Activated T-helper 9 cell treated with anti-CD3 and anti-CD28 coated beads, Interleukin-2, amount 50 U/mL, for 16 hours (primary cell): ENCODE results near the gene DPM2.

ENCODE experiments used
- DNase-seq: peaks from one replicate; pipeline ENCODE4 v3.0.0-alpha.2; 2020; ENCODE audit warnings: low read depth

The DPM2 gene

DNA sequence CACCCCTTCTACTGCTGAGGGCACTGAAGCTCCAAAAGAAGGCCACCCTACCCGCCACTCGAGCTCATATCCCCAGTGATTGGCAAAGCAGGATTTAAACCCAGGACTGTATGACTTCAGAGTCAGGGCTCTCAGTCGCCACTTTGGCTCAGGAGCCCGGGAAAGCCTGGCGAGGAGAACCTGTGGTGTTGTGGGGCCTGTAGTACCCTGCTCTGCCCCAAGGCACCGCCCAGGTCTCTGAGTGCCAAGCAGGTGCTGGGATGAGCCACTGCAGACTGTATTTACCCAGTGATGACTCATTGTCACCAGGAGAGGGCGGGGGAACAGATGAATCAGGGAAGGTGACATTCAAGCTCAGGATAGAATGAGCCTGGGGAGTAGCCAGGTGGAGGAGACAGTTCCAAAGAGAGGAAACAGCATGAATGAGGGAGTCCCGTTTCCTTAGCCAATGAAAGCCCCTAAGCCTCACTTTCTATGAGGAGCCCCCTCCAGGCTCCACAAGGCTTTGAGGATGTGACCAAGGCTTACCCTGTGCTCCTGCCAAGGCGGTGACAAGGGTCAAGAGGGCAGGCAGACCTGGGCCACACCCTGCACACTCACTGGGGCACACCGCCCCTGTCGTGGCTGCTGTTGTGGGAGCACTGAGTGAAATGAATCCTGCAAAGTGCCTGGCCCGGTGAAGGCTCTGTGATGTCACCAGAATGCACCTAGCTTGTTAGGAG is 17.8 kb upstream of the DPM2 start:
- DNase-seq, result peak; percentile 81

GRCh38 chr9:127954831-127955293 is 17.2 kb upstream of the DPM2 start:
- DNase-seq, result no peak

- no peak for DNase-seq
Measured at GRCh38 chr9:127953768-127954505, 16.3 kb upstream of the DPM2 start.

DNA sequence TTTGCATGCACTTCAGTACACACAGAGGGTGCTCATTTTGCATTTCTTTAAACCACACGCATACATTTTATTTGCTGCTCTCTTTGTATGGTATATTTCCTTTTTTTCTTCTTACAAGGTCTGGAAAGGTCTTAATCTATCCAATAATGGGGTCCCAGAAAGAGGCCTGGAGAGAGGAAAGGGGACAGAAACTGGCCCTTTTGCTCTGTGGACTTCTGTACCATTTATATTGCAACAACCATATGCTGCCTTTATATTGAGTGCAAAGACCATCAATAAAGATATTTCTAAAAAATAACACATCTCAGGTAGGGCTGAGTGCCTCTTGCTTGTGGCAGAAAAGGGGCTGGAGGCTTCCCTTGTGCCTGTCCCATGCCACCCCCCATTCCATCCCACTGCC is 15.5 kb upstream of the DPM2 start:
- no peak for DNase-seq

GRCh38 chr9:127950513-127951289 is 13.0 kb upstream of the DPM2 start:
- no peak for DNase-seq

- DNase-seq, result no peak
Measured at GRCh38 chr9:127949827-127950512, 12.3 kb upstream of the DPM2 start.

DNA sequence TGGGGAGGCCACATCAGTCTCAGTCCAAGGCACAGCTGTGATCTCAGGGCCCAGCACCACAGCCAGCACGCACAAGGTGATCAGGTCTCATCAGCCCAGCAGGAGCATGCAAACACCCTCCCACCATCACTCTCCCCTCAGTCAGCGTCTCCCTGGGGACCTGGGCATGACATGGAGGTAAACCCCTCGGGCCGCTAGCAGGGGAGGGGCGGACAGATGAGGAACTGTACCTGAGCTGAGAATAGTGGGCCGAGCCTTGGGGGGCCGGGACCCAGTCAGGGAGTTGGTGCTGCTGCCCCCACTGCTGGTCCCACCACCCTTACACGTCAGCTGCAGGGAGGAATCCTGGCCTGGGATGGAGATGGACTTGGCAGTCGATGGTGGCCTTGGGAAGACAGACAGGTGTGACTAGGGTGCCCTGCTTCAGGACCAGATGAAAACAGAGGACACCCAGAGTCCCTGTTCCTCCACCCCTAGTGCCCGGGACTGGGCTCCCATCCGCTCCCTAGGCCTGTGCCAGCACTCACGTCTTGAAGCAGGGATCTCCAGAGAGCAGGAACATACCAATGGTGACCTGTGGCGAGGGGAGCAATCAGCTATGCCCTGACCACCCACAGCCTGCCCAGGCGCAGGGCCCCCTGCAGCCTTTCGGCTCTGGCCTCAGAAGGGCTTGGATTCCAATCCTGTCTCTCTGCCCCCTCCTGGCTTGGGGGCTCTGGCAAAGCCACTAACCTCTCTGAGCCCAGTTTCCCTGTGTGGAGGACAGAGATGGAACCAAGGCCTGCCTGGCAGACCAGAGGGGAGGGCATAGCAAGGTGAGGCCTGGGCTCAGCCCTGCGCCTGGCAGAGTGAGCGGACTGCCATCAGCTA is 10.4 kb upstream of the DPM2 start:
- no peak for DNase-seq

DNA sequence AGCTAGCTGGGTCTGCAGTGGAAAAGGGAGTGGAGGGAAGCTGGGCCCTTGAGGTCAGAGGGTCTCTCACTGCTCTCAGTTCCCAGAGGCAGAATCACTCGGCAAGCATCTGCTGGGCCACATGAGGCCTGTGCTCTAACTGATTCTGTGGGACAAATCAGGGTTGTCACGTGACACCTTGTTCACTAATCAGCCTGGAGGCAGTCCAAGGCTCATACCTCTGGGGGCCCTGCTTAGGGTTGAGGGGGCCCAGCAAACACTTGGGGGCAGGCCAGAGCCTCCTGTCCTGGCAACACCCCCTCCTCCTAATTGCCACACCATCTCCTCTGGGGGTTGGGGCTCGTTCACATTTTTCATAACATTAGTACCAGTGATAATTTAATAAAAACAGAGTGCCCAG is 9.1 kb upstream of the DPM2 start:
- DNase-seq, result no peak

- DNase-seq, result no peak
Measured at GRCh38 chr9:127945942-127946341, 8.3 kb upstream of the DPM2 start.

- no peak for DNase-seq
Measured at GRCh38 chr9:127945338-127945737, 7.7 kb upstream of the DPM2 start.

DNA sequence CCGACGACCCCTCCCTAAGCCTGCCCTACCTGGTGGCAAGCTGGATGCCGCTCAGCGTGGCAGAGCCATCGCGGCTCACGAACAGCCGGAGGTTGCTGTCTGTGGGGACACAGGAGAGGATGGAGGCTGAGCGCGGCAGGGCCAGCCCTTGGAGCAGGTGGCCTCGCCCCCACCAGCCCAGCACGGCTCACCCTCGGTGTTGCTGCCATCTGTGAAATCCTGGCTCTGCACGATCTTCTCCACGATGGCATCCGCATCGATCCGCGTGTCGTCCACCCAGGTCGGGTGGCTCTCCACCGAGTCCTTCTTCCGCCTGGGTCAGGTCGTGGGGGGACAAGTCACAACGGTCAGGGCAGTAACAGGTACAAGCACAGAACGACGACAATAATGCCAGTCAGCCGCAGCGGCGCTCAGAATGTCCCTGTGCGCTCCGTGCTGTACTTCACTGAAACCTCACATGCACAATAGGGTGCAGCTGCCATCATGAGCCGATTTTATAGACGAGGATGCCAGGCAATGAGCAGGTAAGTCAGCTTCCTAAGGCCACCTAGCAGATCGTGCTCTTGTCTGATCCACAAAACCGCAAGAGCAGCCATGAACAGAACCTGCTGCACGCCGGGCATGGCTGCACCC is 7.0 kb upstream of the DPM2 start:
- no peak for DNase-seq

- DNase-seq, result peak; percentile 67
Measured at GRCh38 chr9:127943731-127944144, 6.1 kb upstream of the DPM2 start.

- no peak for DNase-seq
Measured at GRCh38 chr9:127943011-127943662, 5.5 kb upstream of the DPM2 start.

DNA sequence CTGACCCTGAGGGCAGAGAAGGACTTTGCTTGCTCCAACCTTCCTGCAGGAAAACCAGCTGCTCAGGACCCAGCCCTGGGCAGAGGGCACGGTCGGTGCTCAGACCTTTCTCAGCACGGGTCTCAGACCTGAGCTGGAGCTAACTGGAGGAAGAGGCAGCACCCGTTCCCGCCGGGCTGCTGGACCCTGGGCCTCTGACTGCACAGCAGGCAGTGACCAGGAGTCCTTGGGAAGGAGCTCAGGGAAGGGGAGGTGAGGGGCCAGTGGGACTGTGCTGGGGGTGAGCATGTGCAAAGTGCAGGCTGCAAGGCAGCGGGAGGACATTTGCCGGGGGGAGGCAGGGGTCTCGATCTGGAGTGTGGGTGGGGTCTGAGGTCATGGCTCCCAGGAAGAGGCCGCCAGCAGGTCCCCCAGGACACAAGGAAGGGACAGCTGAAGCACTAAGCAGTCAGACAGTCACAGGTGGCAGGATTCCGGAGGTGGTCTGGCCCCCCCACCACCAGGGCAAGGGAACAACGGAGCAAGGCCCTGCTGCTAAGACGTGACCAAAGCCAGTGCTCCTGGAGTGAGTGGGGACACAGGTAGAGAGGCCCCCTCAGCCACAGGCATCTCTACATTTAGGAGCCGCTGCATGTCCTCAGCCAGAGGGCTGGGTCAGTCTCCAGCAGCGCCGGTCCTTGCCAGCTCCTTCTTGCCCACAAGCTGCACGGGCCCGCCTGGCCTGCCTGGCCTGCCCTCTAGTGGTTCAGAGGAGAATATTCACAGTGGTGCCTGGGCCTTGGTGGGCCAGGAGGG is 4.8 kb upstream of the DPM2 start:
- DNase-seq, result no peak

- DNase-seq, result no peak
Measured at GRCh38 chr9:127941961-127942215, 4.2 kb upstream of the DPM2 start.

DNA sequence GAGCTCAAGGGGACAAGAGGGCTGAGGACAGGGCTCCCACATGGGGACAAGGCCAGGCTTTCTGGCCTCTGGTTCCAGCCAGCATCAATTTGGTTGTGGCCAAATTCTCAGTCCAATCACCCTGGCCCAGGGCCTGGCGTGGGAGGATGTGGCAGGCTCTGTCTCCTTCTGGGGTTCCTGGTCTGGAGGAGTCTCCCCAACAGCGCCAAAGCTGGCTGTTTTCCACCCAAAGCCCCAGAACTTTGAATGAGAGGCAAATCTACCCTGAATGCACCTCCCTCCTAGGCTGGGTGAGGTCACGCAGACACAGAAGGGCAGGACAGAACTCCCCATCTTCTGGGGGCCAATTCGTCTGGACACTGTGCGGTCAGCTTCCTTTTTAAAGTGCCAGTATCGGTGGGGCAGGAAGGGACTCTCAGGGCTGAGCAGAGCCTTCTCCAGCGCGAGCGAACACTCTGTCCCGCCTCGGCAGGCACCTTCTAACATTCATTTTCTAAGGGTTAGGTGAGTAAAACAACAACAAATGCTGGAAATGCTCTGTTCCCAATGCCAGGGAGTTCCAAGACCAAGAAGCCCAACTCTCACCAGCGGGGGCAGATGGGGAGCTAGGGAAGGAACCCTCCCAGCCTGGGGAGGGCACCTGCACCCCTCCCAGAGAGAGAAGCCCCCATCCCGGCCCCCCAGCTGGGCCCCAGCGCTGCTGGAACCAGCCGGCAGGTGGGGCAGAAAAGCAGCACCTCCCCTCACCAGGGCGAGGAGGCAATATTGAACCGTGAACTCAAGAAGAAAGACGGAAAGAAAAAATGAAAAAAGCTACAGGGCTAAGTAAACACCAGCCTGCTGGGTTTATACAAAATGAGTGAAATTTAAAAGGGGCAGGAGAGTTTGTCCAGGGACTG is 3.7 kb upstream of the DPM2 start:
- no peak for DNase-seq

DNA sequence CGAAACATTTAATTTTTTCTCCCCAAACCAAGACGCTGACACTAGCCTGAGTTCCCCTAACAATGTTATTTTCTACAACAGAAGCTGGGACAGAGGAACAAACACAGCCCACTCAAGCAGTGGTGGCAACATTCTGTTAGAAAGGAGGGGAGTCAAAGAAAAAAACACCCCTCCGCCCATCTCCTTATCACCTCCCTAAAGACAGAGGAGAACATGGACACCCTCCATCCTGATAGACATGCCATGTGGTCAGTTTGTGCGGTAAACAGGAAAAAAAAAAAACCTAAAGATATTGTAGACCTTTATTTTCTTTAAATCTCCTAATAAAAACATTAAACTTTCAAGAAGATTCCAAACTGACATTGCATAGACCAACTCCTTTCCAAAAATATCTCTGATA is 2.9 kb upstream of the DPM2 start:
- DNase-seq, result no peak

DNA sequence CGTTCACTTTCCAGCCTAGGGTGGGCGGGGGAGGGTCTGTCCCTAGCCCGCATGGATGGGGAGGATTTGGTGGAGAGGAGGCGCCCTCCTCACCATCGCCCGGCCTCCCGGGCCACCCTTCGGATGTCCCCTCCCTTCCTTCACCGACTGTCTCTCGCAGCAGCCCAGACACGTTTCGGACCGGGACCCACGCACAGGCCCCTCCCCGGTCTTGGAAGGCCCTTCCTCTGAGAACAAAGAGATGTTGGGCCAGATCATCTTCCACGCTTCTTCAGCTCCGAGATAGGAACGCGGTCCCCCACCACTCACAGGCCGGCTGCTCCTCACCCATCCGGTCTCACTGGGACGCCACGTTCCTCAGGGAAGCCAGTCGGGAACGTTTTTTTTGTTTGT is 640 bp upstream of the DPM2 start:
- no peak for DNase-seq

GRCh38 chr9:127937056-127937387 is 632 bp downstream of the DPM2 start:
- no peak for DNase-seq
